Transverse colon (tissue), 4 donors: Measurements from ENCODE around the gene P2RX2. TPM values are rescaled to one million over a fixed set of nuclear protein-coding genes. Genes with fewer than 3 reads are reported as not detected.

ENCODE experiments used
- DNase-seq: peaks from one replicate; pipeline ENCODE4 v3.0.0-alpha.2; 2019
- H3K27ac ChIP-seq, 4 donors: fragments of 200-600 bp; sonication (generic); 2 replicates each; pipeline ENCODE4 v1.5.1; 2016 to 2018; ENCODE audit warnings: inconsistent platforms in 4 of 4
- H3K27me3 ChIP-seq: fragments of 200-600 bp; sonication (generic); 2 replicates; pipeline ENCODE4 v1.5.1; 2017; ENCODE audit warnings: inconsistent platforms
- H3K36me3 ChIP-seq, 4 donors: fragments of 200-600 bp; sonication (generic); 2 replicates each; pipeline ENCODE4 v1.5.1; 2017 to 2019; ENCODE audit warnings: inconsistent platforms in 4 of 4
- H3K4me1 ChIP-seq, 4 donors: fragments of 200-600 bp; sonication (generic); 2 replicates each; pipeline ENCODE4 v1.5.1; 2017 to 2020; ENCODE audit warnings: inconsistent platforms in 4 of 4
- H3K4me3 ChIP-seq, 4 donors: fragments of 200-600 bp; sonication (generic); 1 replicate in 1 of 4; 2 replicates in 3 of 4; pipeline versions ENCODE4 v1.5.1 to v1.6.1; 2017 to 2019; ENCODE audit warnings: inconsistent platforms in 4 of 4
- H3K9me3 ChIP-seq, 2 donors: fragments of 200-600 bp; sonication (generic); 2 replicates each; pipeline ENCODE4 v1.5.1; 2017 to 2019; ENCODE audit warnings: inconsistent platforms in 2 of 2
- EP300 ChIP-seq: sonication (generic); formaldehyde crosslinking; IDR thresholded peaks from one replicate; pipeline ENCODE4 v1.6.1; 2017; ENCODE audit warnings: antibody characterized with exemption, low read depth
- POLR2A ChIP-seq: fragments of 450-650 bp; IDR thresholded peaks from one replicate; pipeline ENCODE4 v1.6.1; 2016; ENCODE audit warnings: antibody characterized with exemption, mild to moderate bottlenecking, moderate library complexity
- POLR2AphosphoS5 ChIP-seq, 3 donors: sonication (generic); formaldehyde crosslinking; IDR thresholded peaks; one replicate each; pipeline ENCODE4 v1.6.1; 2016; ENCODE audit warnings: antibody characterized with exemption in 3 of 3
- WGBS, 2 donors: methylation state at CpG; one replicate each; pipeline ENCODE4 v1.1.5; 2018; ENCODE audit warnings: low coverage in 1 of 2; 5-methylcytosine and 5-hydroxymethylcytosine counted together
- in situ Hi-C, 4 donors: fragments of 200-750 bp; cut with MboI; loops; one replicate each; pipeline versions ENCODE4 v1.15.0 to v1.15.1; 2017; ENCODE audit warnings: low sequenced_read_pairs in 3 of 4, low pct_ligation_motif_present in 1 of 4, low pct_unique_long_range_greater_than_20kb in 1 of 4
- intact Hi-C: fragments of 100-400 bp; cut with DNase I; formaldehyde crosslinking; loops from one replicate; pipeline ENCODE4 v1.15.1; 2023; ENCODE audit warnings: low total_unique reads
- total RNA-seq, 4 donors: library from RNA; depleted of rRNA; stranded (reverse); fragments of >200 nt; gene quantifications; one replicate each; pipeline ENCODE4 v1.1.0, GENCODE V29; 2016
- TF ChIP-seq, protein P1 (sequence below), 5 experiments: fragments of 200-600 bp in 3 of 5; fragments of 450-650 bp in 2 of 5; sonication (generic) in 3 of 5; IDR thresholded peaks; 1 replicate in 2 of 5; 2 replicates in 3 of 5; pipeline ENCODE4 v1.5.1; 2016 to 2017; ENCODE audit warnings: antibody characterized with exemption in 5 of 5, inconsistent platforms in 3 of 5, mild to moderate bottlenecking in 2 of 5, moderate library complexity in 1 of 5

Gene P2RX2
- total RNA-seq, 4 donors from 2014 or later, result 0.96 to 2.1 TPM; not detected in 2

DNA sequence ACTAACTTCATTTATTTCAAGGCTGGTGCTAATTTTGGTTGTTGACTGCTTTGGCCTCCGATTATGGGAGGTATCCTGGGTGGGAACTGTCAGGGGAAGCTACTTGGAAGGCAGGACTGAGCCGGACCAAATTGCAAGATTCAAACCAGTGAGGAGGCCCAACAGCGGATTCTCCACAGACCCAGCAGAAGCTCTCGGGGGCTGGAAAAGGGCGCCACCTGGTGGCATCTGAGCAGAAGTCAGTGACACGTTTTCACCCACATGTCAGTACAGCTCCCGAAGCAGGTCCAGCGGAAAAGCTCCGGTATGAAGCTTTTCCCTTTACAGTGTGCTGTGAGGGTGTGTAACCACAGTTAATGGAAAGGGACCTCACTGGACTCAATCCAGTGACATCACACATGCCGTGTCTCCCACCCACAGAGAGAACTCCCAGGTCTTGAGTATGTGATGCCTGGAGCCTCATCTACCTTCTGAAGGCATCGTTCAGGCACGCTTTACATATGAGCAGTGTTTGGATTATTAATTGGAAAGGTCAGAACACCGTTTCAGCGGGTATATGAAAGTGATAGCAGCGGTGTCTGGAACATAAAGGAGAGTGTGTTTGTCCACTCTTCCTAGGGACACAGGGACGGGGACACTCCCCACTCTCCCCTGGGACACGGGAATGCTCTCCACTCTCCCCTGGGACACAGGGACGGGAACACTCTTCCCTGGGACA lies 3.6 kb upstream of the P2RX2 start:
- Histone ChIP-seq H3K9me3 (peaks cover 7 to 12% of the 10 kb centered on the region in 2 donors), H3K27me3 (peaks cover 71% of the 10 kb centered on the region), H3K4me3 (no peak overlapping the region), H3K36me3 (no peaks in the 10 kb centered on the region), H3K27ac (no peak overlapping the region), H3K4me1 (peaks cover 0 to 16% (median 5%) of the 10 kb centered on the region in 4 donors)
- in situ Hi-C loops, result loop anchor here (10.0 to 25.0 kb wide), 2 partner anchors 190 to 203 kb away; no protein-coding TSS in a partner anchor
- peak; percentile 84 for DNase-seq
- TF ChIP-seq, protein P1, sequence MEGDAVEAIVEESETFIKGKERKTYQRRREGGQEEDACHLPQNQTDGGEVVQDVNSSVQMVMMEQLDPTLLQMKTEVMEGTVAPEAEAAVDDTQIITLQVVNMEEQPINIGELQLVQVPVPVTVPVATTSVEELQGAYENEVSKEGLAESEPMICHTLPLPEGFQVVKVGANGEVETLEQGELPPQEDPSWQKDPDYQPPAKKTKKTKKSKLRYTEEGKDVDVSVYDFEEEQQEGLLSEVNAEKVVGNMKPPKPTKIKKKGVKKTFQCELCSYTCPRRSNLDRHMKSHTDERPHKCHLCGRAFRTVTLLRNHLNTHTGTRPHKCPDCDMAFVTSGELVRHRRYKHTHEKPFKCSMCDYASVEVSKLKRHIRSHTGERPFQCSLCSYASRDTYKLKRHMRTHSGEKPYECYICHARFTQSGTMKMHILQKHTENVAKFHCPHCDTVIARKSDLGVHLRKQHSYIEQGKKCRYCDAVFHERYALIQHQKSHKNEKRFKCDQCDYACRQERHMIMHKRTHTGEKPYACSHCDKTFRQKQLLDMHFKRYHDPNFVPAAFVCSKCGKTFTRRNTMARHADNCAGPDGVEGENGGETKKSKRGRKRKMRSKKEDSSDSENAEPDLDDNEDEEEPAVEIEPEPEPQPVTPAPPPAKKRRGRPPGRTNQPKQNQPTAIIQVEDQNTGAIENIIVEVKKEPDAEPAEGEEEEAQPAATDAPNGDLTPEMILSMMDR (IDR thresholded peaks at IDR 0.05), result peak; percentile 83 to 90 (median 89)
- TF ChIP-seq POLR2A, result no peak
- WGBS, 2 donors, result 27% methylated on average over 18 of the region's 18 CpGs; no CpG with 5 or more reads in 1 of the 2 donors
- intact Hi-C loops, result no loop called here

DNA sequence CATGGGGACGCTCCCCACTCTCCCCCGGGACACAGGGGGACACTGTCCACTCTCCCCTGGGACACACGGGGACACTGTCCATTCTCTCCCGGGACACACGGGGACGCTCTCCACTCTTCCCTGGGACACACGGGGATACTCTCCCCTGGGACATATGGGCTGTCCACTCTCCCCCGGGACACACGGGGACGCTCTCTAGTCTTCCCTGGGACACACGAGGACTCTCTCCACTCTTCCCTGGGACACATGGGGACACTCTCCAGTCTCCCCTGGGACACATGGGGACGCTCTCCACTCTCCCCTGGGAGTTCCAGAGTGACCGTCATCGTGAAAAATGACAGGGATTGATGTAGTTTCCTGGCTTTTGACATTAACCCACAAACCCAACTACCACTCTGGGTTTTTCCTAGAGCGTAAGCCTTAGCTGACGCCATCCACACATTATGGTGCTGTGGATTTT lies 3.0 kb upstream of the P2RX2 start:
- no peak for DNase-seq
- Histone ChIP-seq H3K27ac (no peak overlapping the region), H3K36me3 (no peaks in the 10 kb centered on the region), H3K9me3 (peaks cover 7 to 12% of the 10 kb centered on the region in 2 donors), H3K4me1 (peaks cover 0 to 10% (median 5%) of the 10 kb centered on the region in 4 donors), H3K4me3 (no peak overlapping the region), H3K27me3 (peaks cover 71% of the 10 kb centered on the region)
- no peak for TF ChIP-seq POLR2AphosphoS5 (IDR thresholded peaks at IDR 0.05)
- in situ Hi-C loops (loop anchor here (10.0 to 25.0 kb wide), 2 partner anchors 191 to 203 kb away; no protein-coding TSS in a partner anchor), intact Hi-C loops (no loop called here)
- 77 to 83% methylated on average over 4 to 16 of the region's 16 CpGs for WGBS, 2 donors

DNA sequence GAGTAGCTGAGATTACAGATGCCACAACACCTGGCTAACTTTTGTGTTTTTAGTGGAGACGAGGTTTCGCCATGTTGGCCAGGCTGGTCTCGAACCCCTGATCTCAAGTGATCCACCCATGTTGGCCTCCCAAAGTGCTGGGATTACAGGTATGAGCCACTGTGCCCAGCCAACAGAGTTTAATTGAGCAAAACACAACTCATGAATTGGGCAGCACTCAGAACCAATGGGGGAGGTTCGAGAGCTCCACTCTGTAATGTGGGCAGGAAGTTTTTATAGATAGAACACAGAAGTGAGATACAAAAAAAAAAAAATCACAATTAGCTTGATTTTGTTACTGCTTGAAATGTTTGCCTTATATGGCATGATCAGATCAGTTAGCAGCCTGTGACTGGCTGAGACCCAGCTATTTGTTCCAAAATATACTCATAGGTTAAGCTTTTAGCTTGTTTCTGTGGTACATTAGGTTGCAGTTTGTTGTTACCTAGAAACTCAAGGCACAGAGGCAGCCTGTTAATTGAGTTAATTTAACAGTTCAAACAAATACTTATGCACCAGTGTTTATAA lies 1.4 kb upstream of the P2RX2 start:
- TF ChIP-seq POLR2A, result no peak
- TF ChIP-seq, protein P1 (IDR thresholded peaks at IDR 0.05), result no peak
- no peak for TF ChIP-seq EP300
- no peak for TF ChIP-seq POLR2AphosphoS5 (IDR thresholded peaks at IDR 0.05)
- intact Hi-C loops (no loop called here), in situ Hi-C loops (loop anchor here (10.0 to 25.0 kb wide), 2 partner anchors 192 to 205 kb away; no protein-coding TSS in a partner anchor)
- Histone ChIP-seq H3K27ac (no peak overlapping the region), H3K4me3 (no peak overlapping the region), H3K9me3 (peaks cover 7 to 12% of the 10 kb centered on the region in 2 donors), H3K36me3 (no peaks in the 10 kb centered on the region), H3K27me3 (peaks cover 63% of the 10 kb centered on the region), H3K4me1 (peaks cover 0 to 12% (median 7%) of the 10 kb centered on the region in 4 donors)
- WGBS, 2 donors, result 80 to 81% methylated on average over 1 to 4 of the region's 4 CpGs
- DNase-seq, result no peak

DNA sequence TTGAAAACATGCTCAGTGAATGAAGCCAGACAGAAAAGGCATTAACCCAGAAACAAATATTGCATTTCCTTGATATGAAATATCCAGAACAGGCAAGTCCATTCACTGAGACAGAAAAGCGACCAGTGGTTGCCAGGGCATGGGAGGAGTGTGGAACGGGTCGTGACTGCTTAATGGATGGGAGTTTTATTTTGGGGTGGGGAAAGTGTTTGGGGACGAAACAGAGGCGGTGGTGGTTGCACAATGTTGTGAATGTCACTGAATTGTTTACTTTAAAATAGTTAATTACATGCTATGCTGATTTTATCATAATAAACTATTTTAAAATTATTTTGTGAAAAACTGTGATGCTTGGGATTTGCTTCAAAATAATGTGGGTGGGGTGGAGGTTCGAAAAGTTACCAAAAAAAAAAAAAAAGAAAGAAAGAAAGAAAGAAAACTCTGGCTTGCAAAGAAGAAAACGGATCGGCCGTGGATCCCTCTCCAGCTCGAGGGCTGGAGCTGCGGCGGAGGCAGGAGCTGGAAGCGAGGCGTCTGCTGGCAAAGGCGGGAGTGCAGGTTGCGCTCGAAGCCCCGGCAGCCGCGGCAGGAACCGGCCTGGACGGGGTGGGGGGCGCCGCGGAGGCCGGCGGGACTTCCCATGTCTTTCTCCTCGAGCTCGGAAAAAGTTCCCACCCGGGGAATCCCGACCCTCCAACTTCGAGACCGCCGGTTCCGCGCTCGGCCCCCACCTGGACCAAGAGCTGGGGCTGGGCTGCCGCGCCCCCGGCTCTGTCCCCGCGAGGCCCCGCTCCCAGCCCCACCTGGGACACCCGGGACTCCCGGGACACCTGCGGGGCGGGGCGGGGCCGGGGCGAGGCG lies 524 bp upstream of the P2RX2 start:
- Histone ChIP-seq H3K4me1 (peaks cover 0 to 20% (median 14%) of the 10 kb centered on the region in 4 donors), H3K27ac (no peak overlapping the region), H3K4me3 (peak overlapping the region in 2 of 4 donors; percentile 28 to 36), H3K36me3 (no peaks in the 10 kb centered on the region), H3K9me3 (peaks cover 7 to 12% of the 10 kb centered on the region in 2 donors), H3K27me3 (peaks cover 61% of the 10 kb centered on the region)
- no peak for DNase-seq
- TF ChIP-seq, protein P1 (IDR thresholded peaks at IDR 0.05), result no peak
- TF ChIP-seq POLR2AphosphoS5 (IDR thresholded peaks at IDR 0.05), result no peak
- TF ChIP-seq EP300, result no peak
- TF ChIP-seq POLR2A, result no peak
- in situ Hi-C loops, result loop anchor here (10.0 to 25.0 kb wide), 2 partner anchors 193 to 206 kb away; no protein-coding TSS in a partner anchor
- 13 to 16% methylated on average over 20 to 39 of the region's 51 CpGs for WGBS, 2 donors
- intact Hi-C loops, result no loop called here
